AG09309 (cell line): ENCODE data around the gene NHLRC4.

ENCODE experiments used
- DNase-seq: peaks from one replicate; pipeline ENCODE4 v3.0.0-alpha.2; 2010; ENCODE audit warnings: low read depth
- H3K4me3 ChIP-seq: 2 replicates; pipeline ENCODE4 v1.5.1; 2011; ENCODE audit warnings: mild to moderate bottlenecking, low read depth, low read length, moderate library complexity; ENCODE audit not compliant: control insufficient read depth
- TF ChIP-seq, protein P1 (sequence below): IDR thresholded peaks from 2 replicates; pipeline ENCODE4 v1.5.1; 2011; ENCODE audit warnings: mild to moderate bottlenecking, low read depth, low read length, inconsistent platforms; ENCODE audit not compliant: insufficient read depth, control insufficient read depth; ENCODE audit errors: missing control alignments

NHLRC4 gene

GRCh38 chr16:558298-559020, 8.3 kb upstream of the NHLRC4 start:
- DNase-seq: no peak
- TF ChIP-seq, protein P1, sequence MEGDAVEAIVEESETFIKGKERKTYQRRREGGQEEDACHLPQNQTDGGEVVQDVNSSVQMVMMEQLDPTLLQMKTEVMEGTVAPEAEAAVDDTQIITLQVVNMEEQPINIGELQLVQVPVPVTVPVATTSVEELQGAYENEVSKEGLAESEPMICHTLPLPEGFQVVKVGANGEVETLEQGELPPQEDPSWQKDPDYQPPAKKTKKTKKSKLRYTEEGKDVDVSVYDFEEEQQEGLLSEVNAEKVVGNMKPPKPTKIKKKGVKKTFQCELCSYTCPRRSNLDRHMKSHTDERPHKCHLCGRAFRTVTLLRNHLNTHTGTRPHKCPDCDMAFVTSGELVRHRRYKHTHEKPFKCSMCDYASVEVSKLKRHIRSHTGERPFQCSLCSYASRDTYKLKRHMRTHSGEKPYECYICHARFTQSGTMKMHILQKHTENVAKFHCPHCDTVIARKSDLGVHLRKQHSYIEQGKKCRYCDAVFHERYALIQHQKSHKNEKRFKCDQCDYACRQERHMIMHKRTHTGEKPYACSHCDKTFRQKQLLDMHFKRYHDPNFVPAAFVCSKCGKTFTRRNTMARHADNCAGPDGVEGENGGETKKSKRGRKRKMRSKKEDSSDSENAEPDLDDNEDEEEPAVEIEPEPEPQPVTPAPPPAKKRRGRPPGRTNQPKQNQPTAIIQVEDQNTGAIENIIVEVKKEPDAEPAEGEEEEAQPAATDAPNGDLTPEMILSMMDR: no peak
- H3K4me3 ChIP-seq: no peak overlapping the region

DNA sequence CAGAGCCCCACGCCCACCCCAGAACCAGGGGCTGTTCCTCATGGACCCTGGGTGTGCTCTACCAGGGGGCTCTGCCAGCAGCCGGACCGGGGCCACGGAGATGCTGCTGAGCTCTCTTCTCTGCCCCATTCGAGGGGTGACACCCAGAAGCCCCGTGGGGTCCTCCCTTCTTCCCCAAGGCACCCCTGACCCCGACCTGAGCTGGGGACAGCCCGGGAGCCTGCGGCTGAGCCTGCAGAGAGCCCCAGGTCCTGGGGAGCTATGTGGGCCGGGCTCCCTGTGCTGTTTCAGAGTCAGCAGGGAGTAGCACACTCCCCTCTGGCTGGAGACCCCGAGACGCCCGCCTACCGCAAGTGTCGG, 7.8 kb upstream of the NHLRC4 start:
- H3K4me3 ChIP-seq: no peak overlapping the region
- DNase-seq: no peak
- TF ChIP-seq, protein P1: no peak

DNA sequence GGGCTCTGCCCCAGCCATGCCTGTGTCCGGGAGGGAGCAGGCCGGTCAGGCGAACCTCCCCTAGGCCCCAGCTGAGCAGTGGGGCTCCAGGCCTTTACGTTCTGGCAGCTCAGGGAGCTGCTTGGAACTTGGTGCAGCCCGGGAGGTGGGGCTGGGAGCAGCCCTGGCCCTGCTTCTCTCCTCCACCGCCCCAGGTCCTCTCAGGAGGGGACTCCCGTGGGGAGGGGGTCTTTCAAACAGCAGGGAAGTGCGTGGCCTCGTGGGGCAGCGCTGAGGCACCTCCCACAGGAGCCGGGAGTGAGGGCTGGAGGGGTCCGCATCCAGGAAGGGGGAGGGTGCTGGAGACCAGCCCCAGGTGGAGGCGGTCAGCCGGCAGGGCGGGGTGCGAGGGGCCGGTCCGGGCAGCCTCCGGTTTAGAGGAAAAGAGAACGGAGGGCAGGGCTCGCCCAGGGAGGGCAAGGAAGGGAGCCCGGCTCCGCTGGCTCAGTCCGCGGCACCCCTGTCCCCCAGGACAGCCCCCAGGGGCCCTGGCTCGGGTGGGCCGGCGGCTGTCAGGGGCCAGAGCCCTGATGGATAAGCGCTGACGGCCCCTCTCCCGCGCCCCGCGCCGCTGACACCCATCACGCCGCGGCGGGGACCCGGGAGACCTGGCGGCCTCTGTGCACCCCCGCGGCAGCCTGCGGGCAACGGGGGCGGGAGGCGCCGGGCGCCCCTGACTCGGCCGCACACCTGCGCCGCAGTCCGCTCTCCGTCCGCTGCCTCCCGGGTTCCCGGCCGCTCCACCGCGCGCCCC, 7.2 kb upstream of the NHLRC4 start:
- DNase-seq: no peak
- H3K4me3 ChIP-seq: no peak overlapping the region
- TF ChIP-seq, protein P1: no peak

- no peak for DNase-seq
- H3K4me3 ChIP-seq: no peak within 1 kb of the TSS
- TF ChIP-seq, protein P1: no peak
These were observed 6.6 kb upstream of the NHLRC4 start, which contains the start of gene PRR35 for GRCh38 chr16:560204-560700. PRR35 (plus strand) TSS chr16:560394; CDS start chr16:563295, 2,901 bp downstream.

- no peak for DNase-seq
- no peak overlapping the region for H3K4me3 ChIP-seq
- TF ChIP-seq, protein P1: no peak
These were observed 5.9 kb upstream of the NHLRC4 start for GRCh38 chr16:560701-561412.

GRCh38 chr16:561413-561794, 5.4 kb upstream of the NHLRC4 start:
- H3K4me3 ChIP-seq: no peak overlapping the region
- DNase-seq: no peak
- TF ChIP-seq, protein P1: no peak
